ENCODE data around the gene EIF4G1.
A peak's percentile ranks its signal among the peaks of the same experiment; 100 is the strongest.
"Not testable (repeated sequence)": the region's sequence is repeated elsewhere in the genome, so short reads cannot be mapped to it uniquely, and the experiment has no call there.

Gene EIF4G1

GRCh38 chr3:184338511-184338945, 24.1 kb downstream of the EIF4G1 start:
- Histone ChIP-seq H4K20me1 (ENCODE audit: control insufficient read depth, insufficient read depth, low read depth, low read length) (peaks cover 11% of the 10 kb centered on the region), H3K4me3 (ENCODE audit: low read length) (peak overlapping the region; percentile 11; the same call in 1 of the 2 replicates), H3K9me2 (replicated peaks; ENCODE audit: control insufficient read depth, low read length) (no peaks in the 10 kb centered on the region), H3K4me2 (ENCODE audit: low read length) (peak overlapping the region; percentile 33), H3K9me3 (ENCODE audit: control insufficient read depth, insufficient read depth, low read length) (no peaks in the 10 kb centered on the region), H3K27ac (ENCODE audit: low read depth, low read length) (no peak overlapping the region), H3K79me2 (ENCODE audit: control insufficient read depth, low read length) (no peaks in the 10 kb centered on the region), H3K4me1 (ENCODE audit: control insufficient read depth, low read length) (peaks cover 22% of the 10 kb centered on the region), H3F3A (ENCODE audit: control insufficient read depth, insufficient read depth) (peaks cover 24% of the 10 kb centered on the region), H3K36me3 (ENCODE audit: control insufficient read depth, low read length) (peaks cover 21% of the 10 kb centered on the region), H3K27me3 (ENCODE audit: control insufficient read depth, low read length) (peaks cover 3% of the 10 kb centered on the region; the same call in 1 of the 2 replicates)
- TF ChIP-seq EZH2phosphoT487 (IDR thresholded peaks at IDR 0.05; ENCODE audit: borderline replicate concordance, low read length): no peak
- TF ChIP-seq CTCF (IDR thresholded peaks at IDR 0.05; ENCODE audit: low read depth, low read length, poor library complexity, severe bottlenecking): no peak

GRCh38 chr3:184339001-184339400, 24.6 kb downstream of the EIF4G1 start:
- no peak for TF ChIP-seq CTCF (IDR thresholded peaks at IDR 0.05; ENCODE audit: low read depth, low read length, poor library complexity, severe bottlenecking)
- TF ChIP-seq EZH2phosphoT487 (IDR thresholded peaks at IDR 0.05; ENCODE audit: borderline replicate concordance, low read length): no peak
- Histone ChIP-seq H3K4me3 (ENCODE audit: low read length) (no peak overlapping the region), H3K79me2 (ENCODE audit: control insufficient read depth, low read length) (no peaks in the 10 kb centered on the region), H3K27me3 (ENCODE audit: control insufficient read depth, low read length) (peaks cover 3% of the 10 kb centered on the region; the same call in 1 of the 2 replicates), H3K9me3 (ENCODE audit: control insufficient read depth, insufficient read depth, low read length) (no peaks in the 10 kb centered on the region), H3K4me1 (ENCODE audit: control insufficient read depth, low read length) (peaks cover 22% of the 10 kb centered on the region), H3K27ac (ENCODE audit: low read depth, low read length) (no peak overlapping the region), H3K9me2 (replicated peaks; ENCODE audit: control insufficient read depth, low read length) (no peaks in the 10 kb centered on the region), H3K36me3 (ENCODE audit: control insufficient read depth, low read length) (peaks cover 16% of the 10 kb centered on the region), H3K4me2 (ENCODE audit: low read length) (peak overlapping the region; percentile 33), H3F3A (ENCODE audit: control insufficient read depth, insufficient read depth) (peaks cover 19% of the 10 kb centered on the region), H4K20me1 (ENCODE audit: control insufficient read depth, insufficient read depth, low read depth, low read length) (peaks cover 11% of the 10 kb centered on the region)

GRCh38 chr3:184339451-184340135, 25.2 kb downstream of the EIF4G1 start:
- H3K27ac ChIP-seq (ENCODE audit: low read depth, low read length): not testable (repeated sequence)
- peaks cover 22% of the 10 kb centered on the region for H3K4me1 ChIP-seq (ENCODE audit: control insufficient read depth, low read length)

GRCh38 chr3:184341925-184342324, 27.5 kb downstream of the EIF4G1 start:
- Histone ChIP-seq H3K4me3 (ENCODE audit: low read length) (no peak overlapping the region), H3K9me2 (replicated peaks; ENCODE audit: control insufficient read depth, low read length) (no peaks in the 10 kb centered on the region), H3K9me3 (ENCODE audit: control insufficient read depth, insufficient read depth, low read length) (no peaks in the 10 kb centered on the region), H3K4me2 (ENCODE audit: low read length) (no peak overlapping the region), H3K4me1 (ENCODE audit: control insufficient read depth, low read length) (peaks cover 10% of the 10 kb centered on the region; the same call in 1 of the 2 replicates), H4K20me1 (ENCODE audit: control insufficient read depth, insufficient read depth, low read depth, low read length) (peaks cover 1% of the 10 kb centered on the region), H3F3A (ENCODE audit: control insufficient read depth, insufficient read depth) (peaks cover 5% of the 10 kb centered on the region; the same call in 1 of the 2 replicates), H3K79me2 (ENCODE audit: control insufficient read depth, low read length) (no peaks in the 10 kb centered on the region), H3K27ac (ENCODE audit: low read depth, low read length) (no peak overlapping the region), H3K36me3 (ENCODE audit: control insufficient read depth, low read length) (no peaks in the 10 kb centered on the region), H3K27me3 (ENCODE audit: control insufficient read depth, low read length) (peaks cover 3% of the 10 kb centered on the region; the same call in 1 of the 2 replicates)
- TF ChIP-seq EZH2phosphoT487 (IDR thresholded peaks at IDR 0.05; ENCODE audit: borderline replicate concordance, low read length): no peak
- no peak for TF ChIP-seq CTCF (IDR thresholded peaks at IDR 0.05; ENCODE audit: low read depth, low read length, poor library complexity, severe bottlenecking)

More at GRCh38 chr3:184339451-184340135, 25.2 kb downstream of the EIF4G1 start:
- not testable (repeated sequence) for H3K27me3 ChIP-seq (ENCODE audit: control insufficient read depth, low read length); H4K20me1 ChIP-seq (ENCODE audit: control insufficient read depth, insufficient read depth, low read depth, low read length); H3K9me3 ChIP-seq (ENCODE audit: control insufficient read depth, insufficient read depth, low read length); H3K9me2 ChIP-seq (replicated peaks; ENCODE audit: control insufficient read depth, low read length); H3K79me2 ChIP-seq (ENCODE audit: control insufficient read depth, low read length); H3K4me2 ChIP-seq (ENCODE audit: low read length); H3K4me3 ChIP-seq (ENCODE audit: low read length)
- peaks cover 14% of the 10 kb centered on the region for H3F3A ChIP-seq (ENCODE audit: control insufficient read depth, insufficient read depth)
- H3K36me3 ChIP-seq (ENCODE audit: control insufficient read depth, low read length): peaks cover 11% of the 10 kb centered on the region
